Activated CD4-positive, alpha-beta T cell treated with anti-CD3 and anti-CD28 coated beads, Interleukin-2, amount 50 U/mL, for 1 hour (primary cell): ENCODE measurements around the gene GADD45G.

Source experiments
- DNase-seq: peaks from one replicate; pipeline ENCODE4 v3.0.0-alpha.2; 2020

The GADD45G gene

DNA sequence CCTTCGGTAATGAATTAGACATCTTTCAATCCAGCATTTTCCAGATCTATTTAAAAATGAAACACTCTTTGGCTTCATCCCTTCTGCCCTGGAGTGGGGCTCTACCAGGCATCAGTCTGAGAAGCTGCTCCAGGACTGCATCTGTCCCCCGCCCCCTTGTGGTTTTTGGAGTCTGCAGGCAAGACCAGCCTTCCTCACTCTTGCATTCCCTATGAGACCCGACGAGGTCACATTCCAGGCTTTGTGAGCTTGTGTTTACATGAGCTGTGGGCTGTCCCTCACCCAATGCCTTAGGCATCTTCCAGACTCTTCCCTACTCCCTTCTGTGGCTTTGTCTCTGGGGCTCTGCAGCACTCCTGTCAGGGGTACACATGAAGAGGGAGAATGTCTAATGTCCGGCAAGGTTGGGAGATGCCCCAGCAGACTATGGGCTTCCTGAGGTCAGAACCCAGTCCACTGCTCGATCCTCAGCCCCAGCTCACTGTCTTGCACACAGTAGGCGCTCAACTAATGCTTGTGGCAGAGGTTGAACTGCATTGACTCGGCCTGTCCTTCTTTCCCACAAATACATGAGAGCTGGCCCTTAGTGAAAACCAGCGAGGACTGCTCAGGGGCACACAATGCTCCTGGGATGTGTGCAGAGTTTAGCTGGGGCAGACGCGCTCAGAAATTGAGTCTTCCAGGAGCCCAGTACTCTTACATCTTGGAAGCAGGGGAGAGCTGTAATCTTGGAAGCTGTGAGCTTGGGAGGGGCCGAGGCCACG lies 11.7 kb upstream of the GADD45G start:
- no peak for DNase-seq

DNA sequence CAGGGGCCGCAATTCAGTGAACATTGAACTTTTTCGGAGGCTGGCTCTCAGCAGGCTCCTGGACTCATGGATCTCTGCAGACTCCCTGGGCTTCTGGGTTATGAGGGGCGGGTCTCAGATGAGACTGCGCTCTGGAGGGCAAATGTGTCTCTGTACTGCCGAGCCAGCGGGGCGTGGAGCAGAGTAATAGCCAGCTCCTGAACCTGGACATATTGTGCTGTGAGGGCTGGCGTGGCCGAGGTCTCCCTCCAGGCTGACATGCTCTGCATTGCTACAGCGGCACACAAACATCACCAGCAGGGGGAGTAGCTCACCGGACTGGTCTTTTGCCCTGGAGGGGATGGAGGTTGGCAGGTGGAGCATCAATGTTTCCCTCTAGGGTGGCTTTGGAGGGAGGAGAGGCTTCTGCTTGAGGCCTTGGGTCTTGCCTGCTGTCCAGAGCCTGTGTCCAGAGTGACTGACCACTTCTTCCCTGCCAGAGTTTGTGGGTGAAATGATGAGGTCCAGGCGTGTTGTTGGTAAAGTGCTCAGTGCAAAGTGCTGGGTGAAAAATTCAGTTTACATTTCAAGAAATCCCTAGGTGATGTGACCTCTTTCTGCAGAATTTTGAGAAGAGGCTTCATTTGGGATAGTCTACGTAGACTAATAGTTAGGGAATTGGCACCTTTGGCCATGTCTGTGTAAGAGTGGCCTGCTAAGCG lies 10.9 kb upstream of the GADD45G start:
- DNase-seq = peak; percentile 60

DNA sequence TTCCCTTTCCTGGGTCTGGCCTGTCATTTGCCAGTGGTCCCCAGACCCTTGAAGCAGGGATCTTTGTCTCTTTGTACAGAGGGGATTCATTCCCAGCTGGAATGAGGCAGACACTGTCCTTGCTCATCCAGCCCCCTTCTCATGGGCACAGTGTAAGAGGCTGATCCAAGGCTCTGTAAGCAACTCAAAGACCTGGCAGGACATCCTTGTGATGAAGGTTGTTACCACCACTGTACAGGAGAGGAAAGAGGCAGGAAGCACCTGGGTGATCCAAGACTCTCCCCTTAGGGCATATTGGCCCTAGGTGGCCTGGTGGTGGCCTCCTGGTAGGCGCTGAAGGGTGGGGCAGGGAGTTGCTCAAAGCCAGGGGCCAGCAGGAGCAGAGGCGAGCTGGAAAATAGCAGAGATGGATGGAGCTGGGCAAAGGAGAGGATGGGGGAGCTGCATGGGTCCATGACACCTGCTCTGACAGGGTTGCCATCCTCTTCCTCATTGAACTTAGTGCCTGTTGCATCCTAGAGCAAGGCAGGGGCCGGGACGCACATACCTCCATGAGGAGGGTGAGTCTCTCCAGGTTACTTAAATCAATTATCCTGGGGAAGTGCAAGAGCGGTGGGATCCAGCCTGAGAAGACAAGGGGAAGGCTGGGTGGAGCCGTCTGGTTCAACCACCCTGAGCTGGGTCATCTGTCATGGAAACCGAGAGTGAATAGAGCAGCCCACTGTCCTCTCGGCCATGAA lies 9.8 kb upstream of the GADD45G start:
- DNase-seq = no peak

DNA sequence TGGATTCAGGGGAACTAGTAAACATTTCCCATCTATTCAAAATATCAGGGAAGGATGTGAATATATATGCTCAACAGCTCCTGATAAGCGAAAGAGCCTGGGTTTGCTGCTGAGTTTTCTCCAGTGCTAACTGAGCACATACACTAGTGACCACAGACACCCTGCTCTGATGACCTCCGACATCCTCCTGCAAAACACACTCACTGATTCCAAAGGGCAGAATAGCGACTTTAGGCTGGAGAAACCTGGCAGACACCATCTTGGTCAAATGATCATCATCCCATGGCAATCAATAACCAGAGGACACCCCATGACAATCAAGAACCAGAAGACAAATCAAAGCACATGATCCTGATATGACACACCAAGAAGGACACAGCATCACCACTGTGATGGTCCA lies 9.2 kb upstream of the GADD45G start:
- no peak for DNase-seq

DNA sequence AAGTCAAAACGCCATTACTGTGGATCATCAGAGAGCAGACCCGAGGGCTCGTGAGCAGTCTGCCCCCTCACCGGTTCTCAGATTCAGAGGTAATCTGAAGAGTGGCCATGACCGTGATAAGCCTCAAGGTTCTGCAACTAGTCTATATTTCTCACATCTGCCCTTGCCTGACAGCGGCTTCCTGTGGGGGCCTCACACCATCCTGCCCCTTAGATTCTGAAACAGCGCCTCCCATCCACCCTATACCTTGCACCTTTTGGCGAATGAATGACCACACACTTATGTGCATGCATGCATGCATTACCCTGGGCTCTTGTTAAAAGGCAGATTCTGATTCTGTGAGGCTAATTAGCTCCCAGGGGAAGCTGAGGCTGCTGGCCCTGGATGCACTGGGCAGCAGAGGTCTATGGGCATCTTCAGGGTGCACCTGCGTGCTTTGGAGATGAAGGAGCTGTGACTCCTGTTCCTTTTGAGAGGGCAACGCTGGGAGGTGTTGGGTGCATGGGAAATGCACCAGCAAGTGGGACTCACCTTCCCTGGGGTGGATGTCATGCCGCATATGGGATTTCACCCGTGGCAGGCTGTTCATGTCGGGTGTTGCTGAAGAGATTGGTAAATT lies 7.8 kb upstream of the GADD45G start:
- no peak for DNase-seq

DNA sequence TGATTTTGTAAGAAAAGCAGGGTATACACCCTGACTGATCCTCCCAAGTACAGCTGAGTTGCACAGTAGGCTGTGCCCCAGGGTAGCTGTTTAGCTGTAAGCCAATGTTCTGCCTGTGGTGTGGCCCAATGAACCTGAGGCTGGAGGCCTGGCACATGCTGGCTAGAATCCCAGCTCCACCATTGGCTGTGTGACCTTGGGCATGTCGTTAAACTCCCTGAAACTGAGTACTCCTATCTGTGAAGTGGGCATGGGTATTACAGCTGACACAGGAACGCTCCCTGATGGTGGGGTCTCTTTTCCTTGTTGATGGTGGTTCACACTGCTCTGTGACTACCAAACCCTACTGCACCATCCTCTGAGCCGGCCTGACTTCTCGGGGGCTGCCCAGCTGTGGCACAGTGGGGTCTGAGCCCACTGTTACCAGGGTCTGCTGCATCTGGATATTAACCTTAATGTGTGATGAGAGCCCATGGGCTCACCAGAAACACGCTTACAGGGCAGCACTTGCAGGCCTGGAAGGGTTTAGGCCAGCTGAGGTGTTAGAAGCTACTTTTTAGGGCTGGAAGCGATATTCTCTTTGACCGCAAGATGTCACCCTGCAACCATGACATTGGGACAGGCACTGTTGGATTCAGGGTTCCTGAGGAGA lies 7.0 kb upstream of the GADD45G start:
- DNase-seq = peak; percentile 53

DNA sequence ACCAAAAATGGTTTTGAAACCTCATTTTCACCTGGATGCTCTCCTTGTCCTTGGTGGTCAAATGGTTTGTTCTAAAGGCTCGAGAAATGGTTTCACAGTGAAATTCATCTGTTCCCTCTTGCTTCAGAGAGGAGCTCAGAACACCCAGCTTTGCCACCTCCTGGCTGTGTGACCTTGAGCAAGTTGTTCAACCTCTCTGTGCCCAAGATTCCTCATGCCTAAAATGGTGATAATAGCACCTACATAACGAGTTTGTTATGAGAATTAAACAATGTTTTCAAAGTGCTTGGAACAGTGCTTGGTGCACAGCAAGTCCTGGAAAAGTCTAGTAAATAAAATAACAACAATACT lies 6.5 kb upstream of the GADD45G start:
- no peak for DNase-seq

DNA sequence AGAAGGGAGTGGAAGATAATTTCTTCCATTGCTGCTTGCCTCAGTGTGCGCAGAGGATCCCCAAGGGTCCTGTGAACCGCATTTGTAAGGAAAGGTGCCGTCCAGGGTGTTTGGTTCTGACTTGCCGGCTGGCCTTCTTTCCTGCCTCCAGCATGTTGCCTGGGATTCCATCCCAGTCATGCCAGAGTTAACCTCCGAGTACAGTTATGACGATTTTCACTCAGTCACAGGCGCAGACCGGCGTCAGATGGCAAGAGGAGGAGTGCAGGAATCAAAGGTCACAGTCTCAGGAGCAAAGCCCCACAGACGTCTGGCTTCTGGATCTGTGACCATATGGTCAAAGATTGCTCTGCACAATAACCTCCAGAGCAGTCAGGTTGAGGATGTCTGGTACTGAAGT lies 5.9 kb upstream of the GADD45G start:
- DNase-seq = no peak

DNA sequence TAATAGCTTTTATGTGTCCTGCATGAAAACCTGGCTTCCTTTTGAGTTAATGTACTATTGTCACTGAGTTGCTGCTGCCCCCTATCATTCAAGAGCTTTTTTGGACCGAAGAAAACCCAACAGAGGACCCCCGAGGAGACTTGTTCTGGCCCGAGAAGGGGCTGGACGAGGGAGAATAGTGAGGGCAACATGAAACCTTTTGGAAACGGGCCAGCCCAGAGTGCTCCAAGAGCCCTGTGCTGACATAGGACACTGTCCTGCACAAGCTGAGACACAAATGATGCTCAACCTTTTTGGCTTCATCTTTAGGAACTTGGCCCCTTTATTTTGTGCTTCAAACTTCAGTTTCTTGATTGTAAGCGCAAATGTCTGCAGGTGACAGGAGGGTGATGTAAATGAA lies 4.0 kb upstream of the GADD45G start:
- no peak for DNase-seq

DNA sequence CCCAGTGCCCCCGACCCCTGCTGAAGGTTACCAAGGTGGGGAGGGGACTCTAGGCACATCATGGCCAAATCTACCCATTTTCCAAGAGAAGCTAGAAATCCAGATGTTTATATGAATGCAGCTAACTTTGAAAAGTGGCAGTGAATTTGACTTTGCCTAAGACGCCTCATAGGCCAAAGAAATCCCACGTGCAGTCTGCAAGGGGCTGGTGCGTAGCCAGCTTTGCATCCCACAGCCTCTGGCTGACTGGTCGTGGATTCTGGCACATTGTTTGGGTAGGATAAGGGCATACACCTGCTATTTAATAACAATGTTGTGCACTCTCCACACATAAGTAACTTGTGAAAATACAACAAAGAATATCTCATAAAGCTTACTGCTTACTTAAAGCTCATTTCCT lies 3.5 kb upstream of the GADD45G start:
- no peak for DNase-seq

DNA sequence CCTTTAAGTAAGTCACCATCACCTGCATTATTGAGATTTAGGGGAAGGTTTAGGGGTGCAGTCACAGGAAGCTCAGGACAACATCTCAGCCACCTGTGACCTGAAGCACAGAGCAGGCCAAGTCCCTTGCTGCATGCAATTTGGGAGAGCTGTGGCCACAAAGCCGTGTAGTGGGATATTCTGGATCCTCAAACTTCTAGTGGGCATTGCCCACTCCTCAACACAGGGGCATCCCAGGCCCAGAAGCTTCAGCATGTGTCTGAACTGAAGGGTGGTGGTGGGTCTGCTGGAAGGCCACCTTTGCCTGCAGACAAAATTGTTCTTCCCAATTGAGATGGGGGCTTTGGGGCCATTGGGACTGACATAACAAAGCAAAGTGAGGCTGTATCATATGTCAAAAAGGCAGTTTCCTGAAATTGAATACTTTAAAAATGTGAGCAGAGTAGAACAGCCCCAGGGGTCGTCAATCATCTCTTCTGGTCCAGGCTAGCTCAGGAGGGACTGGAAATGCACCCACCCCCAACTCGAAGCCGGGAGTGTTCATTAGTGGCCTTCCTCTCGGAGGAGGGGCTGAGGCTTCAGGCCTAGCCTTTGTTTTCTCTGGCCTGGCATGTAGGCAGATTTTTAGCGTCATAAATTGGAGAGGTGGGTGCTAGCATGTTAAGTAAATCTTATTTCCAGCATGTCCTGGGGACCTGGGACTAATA lies 2.8 kb upstream of the GADD45G start:
- no peak for DNase-seq

DNA sequence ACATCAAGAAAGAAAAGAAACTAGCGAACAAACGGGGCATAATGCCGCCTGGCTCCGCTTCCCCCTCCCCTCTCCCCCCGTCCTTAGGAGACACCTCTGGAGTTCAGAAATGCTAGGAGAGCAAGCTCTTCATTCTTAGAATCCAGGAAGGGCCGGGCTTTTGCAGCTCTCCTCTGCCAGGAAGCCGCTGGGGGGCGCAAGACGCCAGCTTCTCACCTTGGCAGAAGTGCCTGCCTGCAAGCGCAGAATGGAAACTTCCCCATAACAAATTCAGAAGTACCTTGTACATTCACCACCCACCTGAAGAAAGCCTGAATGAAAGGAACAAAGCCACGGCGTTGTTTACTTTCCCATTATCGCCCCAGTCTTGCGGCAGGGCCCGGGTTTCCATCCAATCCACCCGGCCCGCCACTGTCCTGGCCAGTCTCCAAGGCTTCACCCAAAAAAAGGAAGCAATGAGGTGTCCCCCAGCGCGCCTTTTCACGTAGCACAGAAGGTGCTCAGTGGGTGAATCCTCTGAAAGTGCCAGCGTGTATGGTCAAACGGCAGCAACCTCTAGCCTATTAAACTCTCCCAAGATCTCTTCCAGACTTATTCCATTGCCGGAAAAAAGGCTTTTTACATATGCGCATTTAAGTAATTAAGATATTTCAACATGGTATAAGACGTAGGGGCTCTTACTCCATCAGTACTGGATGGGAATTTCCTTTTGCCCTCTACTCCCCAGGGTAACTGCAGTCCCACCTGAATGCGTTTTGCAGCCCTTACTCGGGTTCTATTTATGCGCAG lies 1.6 kb upstream of the GADD45G start:
- DNase-seq = peak; percentile 89

DNA sequence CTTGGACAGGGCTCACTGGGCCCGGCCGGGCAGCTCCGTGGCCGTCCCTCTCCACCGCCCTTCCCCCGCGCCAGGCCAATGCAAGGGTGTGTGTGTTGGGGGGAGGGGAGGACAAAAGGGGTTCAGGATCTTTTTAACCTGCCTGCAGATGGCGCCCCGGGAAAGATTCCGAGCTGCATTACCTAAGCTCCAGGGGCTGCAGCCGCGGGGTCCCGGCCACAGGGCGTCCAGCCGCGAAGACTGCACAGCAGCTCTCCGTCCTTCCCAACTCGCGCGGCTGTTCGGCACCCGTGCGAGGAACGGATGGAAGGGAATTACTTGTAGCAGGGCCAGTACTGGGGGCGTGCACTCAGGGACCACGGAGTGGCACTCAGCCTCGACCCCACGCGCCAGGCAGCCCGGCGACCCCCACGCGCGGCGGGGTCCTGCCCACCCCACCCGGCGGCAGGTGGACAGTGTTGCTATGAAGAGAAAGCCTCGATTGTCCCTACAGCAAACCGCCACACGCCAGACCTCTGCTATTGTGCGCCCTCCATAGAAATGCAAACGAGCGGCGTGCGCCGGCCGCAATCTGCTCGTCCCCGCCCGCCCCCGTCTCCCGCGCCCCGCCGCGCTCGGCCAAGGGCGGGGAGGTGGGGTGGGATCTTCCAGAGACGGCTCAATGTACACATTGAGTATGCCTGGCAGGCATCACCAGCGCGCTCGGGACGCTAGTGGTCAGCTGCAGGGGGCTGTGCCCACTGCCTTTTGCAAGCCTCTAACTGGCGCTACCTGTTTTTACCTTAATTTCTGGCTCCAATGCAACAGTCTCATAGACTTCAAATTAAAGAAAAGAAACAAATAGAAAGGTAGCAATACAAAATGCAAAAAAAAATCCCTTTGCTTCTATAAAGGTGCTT lies 796 bp upstream of the GADD45G start:
- peak; percentile 12 for DNase-seq

DNA sequence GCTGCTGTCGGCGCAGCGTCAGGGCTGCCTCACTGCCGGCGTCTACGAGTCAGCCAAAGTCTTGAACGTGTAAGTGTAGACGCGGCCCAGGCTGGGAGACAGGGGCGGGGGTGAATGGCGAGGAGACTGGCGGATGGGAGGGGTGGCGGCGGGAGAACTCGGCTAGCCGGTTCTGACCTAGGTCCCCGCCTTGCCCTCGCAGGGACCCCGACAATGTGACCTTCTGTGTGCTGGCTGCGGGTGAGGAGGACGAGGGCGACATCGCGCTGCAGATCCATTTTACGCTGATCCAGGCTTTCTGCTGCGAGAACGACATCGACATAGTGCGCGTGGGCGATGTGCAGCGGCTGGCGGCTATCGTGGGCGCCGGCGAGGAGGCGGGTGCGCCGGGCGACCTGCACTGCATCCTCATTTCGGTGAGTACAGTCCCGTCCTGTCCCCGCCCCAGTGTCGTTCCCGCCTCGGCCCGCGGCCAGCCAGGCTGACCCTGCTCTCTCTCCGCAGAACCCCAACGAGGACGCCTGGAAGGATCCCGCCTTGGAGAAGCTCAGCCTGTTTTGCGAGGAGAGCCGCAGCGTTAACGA lies 745 bp downstream of the GADD45G start:
- DNase-seq = peak; percentile 60

DNA sequence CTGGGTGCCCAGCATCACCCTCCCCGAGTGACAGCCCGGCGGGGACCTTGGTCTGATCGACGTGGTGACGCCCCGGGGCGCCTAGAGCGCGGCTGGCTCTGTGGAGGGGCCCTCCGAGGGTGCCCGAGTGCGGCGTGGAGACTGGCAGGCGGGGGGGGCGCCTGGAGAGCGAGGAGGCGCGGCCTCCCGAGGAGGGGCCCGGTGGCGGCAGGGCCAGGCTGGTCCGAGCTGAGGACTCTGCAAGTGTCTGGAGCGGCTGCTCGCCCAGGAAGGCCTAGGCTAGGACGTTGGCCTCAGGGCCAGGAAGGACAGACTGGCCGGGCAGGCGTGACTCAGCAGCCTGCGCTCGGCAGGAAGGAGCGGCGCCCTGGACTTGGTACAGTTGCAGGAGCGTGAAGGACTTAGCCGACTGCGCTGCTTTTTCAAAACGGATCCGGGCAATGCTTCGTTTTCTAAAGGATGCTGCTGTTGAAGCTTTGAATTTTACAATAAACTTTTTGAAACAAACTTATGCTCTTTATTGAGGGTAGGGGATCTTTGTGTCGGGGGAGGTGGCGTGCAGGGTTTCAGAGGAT lies 1.3 kb downstream of the GADD45G start:
- peak; percentile 25 for DNase-seq

DNA sequence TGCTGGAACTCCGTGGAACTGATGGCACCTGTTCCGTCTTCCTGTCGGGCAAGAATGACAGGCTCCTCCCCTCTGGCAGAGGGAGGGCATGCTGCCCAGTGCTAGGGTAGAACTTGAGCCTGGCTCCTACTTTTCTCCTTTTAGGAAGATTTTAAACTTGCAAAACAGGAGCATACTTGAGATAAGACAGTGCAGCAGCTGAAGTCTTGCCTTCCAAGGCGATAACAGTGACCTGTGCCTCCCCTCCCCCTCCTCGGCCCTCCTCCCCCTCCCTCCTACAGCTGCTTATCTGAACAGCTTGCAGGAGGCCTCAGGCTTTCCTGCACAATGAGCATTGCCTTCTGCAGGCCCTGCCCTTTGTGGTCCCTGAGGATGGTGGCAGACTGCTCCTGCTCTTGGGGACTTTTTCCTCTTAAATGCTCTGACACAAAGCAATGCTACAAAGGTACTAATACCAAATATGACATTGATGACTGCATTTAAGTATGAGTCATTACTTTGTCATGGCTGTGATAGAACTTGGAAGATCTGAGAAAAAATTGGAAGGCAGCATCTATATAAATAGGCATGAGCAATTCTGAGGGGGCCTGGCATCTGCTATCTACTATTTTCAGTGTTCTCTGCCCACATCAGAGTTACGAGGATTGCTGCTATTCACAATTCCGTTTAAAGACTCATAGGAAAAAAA lies 2.0 kb downstream of the GADD45G start:
- no peak for DNase-seq

DNA sequence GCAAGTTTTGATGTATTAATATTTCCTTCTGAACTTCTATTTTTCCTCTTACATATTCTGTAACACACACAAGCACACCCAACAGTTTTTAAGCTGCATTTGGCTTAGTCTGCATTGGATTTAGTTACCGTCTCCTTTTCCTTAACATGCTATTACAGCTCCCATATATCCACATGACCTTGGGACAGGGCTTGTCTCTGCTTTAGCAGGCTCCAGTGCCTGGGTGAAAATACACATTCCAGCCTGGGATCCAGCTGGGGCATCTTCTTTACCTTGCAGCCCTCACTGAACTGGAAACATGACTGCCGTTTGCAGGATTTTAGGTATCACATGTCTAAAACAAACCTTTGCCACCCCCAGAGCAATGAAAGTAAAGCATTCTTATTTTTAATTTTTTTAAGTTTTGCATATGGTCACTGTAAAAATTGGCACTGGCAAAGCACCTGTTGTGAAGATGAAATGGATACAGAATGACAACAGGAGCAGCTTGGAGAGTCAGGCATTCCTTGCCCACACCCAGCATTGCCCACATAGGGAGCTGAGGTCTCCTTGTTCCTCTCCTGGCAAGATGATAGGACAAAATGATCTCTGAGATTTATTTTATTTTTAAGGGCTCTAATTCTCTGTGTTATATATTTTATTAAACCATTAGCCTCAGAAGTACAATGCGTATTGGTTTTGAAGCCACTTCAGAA lies 4.0 kb downstream of the GADD45G start:
- no peak for DNase-seq

DNA sequence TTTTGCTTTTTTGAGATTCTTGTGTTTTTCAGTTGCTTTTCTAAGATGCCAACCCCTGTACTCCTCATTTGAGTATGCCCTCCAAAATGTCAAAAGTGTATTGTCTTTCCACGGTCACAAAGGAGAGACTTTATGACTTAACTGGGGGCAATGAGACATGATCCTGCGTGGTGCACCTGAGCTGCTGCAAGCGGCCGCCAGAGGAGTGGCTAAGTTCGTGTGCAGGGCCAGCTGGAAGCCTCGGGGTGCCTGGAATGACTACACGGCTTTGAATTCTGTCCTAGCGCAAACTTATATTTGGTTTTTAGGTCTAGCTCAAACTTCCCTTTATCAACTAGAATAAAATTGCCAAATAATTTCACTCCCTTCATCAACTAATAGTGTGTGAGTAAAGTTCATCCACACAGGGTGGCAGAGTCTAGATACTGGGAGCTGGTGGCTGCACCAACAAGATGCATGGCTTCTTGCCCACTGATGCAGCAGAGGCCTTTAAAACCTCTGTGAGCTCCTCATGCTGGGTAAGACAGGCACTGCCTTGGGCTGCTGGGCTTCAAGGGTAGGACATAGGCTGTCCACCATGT lies 4.7 kb downstream of the GADD45G start:
- DNase-seq = no peak
